ENCODE measurements around the gene CHST11.

DNA sequence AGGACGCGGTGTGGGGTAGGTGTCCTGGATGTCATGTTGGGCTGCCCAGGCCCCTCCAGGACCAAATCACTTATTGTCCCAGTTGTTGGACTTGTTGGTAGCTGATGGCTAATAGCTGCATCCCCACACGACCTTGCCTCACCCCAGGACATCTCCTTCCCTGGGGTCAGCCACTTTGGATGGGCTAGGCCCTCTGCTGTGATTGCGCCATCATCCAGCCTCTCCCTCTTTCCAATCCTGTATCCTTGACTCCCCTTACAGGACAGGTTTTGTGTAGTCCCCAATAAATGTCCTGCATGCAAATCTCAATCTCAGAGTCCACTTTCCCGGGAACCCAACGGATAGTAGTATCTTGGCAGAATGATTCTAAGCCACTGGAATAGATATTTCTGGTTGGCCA is 43.4 kb upstream of the CHST11 start:
- TF ChIP-seq, protein P1, sequence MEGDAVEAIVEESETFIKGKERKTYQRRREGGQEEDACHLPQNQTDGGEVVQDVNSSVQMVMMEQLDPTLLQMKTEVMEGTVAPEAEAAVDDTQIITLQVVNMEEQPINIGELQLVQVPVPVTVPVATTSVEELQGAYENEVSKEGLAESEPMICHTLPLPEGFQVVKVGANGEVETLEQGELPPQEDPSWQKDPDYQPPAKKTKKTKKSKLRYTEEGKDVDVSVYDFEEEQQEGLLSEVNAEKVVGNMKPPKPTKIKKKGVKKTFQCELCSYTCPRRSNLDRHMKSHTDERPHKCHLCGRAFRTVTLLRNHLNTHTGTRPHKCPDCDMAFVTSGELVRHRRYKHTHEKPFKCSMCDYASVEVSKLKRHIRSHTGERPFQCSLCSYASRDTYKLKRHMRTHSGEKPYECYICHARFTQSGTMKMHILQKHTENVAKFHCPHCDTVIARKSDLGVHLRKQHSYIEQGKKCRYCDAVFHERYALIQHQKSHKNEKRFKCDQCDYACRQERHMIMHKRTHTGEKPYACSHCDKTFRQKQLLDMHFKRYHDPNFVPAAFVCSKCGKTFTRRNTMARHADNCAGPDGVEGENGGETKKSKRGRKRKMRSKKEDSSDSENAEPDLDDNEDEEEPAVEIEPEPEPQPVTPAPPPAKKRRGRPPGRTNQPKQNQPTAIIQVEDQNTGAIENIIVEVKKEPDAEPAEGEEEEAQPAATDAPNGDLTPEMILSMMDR (IDR thresholded peaks at IDR 0.05; ENCODE audit: borderline replicate concordance, extremely low read depth, low read length, poor library complexity, severe bottlenecking): no peak
- TF ChIP-seq EZH2 (IDR thresholded peaks at IDR 0.05; ENCODE audit: borderline replicate concordance, low read depth, low read length, severe bottlenecking): no peak

Data from DND-41 (cell line).